ENCODE data around the gene DPH5.

Gene DPH5

DNA sequence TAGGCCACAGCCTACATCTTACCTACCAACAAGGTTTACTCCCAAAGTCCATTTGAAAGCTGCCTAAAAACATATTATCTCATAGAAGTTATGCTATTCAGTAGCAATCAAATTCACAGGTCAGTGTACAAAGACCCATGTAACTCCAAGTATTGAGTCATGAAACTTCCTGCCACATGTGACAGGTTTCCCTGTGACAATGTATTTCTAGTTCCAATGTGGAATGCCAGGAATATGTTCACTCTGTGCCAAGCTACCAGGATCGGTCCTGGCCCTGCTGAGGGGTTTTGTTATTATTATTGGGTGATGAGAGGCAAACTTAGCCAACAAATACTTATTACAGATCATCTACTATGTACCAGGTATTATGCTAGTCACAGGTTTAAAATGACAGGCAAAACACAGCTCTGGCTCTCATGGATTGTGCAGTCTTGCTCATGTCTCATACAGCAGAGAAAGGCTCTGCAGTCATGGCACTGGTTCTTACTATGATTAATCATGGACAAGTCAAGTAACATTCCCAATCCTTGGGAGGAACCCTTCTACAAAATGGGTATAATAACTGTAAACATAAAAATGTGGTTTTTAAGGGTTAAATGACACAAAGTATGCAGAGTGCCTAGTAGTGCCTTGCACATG lies 22.5 kb downstream of the DPH5 start:
- Histone ChIP-seq H3K4me1 (ENCODE audit: insufficient read depth, low read length) (peaks cover 4% of the 10 kb centered on the region; the same call in 1 of the 2 replicates), H3K9ac (ENCODE audit: low read depth, low read length) (no peak overlapping the region), H3K4me3 (ENCODE audit: low read depth in 1 of 2, low read length in 2 of 2) (no peak overlapping the region), H3K9me3 (ENCODE audit: insufficient read depth, low read length, severe bottlenecking) (no peaks in the 10 kb centered on the region), H3K4me2 (ENCODE audit: insufficient read depth, low read length) (no peak overlapping the region), H3K79me2 (ENCODE audit: insufficient read depth, low read length) (no peaks in the 10 kb centered on the region), H2AFZ (ENCODE audit: low read depth, low read length) (no peak overlapping the region), H4K20me1 (ENCODE audit: insufficient read depth, low read length) (no peaks in the 10 kb centered on the region), H3K36me3 (ENCODE audit: insufficient read depth, low read length) (peaks cover 29% of the 10 kb centered on the region), H3K27me3 (ENCODE audit: insufficient read depth, low read length, poor library complexity) (no peaks in the 10 kb centered on the region), H3K27ac (ENCODE audit: low read length) (no peak overlapping the region)
- DNase-seq (no peak), ATAC-seq (ENCODE audit: insufficient read depth, low read depth) (no peak)
- TF ChIP-seq EZH2 (IDR thresholded peaks at IDR 0.05; ENCODE audit: borderline replicate concordance, low read depth, low read length, severe bottlenecking) = no peak
- TF ChIP-seq, protein P1, sequence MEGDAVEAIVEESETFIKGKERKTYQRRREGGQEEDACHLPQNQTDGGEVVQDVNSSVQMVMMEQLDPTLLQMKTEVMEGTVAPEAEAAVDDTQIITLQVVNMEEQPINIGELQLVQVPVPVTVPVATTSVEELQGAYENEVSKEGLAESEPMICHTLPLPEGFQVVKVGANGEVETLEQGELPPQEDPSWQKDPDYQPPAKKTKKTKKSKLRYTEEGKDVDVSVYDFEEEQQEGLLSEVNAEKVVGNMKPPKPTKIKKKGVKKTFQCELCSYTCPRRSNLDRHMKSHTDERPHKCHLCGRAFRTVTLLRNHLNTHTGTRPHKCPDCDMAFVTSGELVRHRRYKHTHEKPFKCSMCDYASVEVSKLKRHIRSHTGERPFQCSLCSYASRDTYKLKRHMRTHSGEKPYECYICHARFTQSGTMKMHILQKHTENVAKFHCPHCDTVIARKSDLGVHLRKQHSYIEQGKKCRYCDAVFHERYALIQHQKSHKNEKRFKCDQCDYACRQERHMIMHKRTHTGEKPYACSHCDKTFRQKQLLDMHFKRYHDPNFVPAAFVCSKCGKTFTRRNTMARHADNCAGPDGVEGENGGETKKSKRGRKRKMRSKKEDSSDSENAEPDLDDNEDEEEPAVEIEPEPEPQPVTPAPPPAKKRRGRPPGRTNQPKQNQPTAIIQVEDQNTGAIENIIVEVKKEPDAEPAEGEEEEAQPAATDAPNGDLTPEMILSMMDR (IDR thresholded peaks at IDR 0.05; ENCODE audit: borderline replicate concordance, extremely low read depth, low read length, poor library complexity, severe bottlenecking) = no peak

DNA sequence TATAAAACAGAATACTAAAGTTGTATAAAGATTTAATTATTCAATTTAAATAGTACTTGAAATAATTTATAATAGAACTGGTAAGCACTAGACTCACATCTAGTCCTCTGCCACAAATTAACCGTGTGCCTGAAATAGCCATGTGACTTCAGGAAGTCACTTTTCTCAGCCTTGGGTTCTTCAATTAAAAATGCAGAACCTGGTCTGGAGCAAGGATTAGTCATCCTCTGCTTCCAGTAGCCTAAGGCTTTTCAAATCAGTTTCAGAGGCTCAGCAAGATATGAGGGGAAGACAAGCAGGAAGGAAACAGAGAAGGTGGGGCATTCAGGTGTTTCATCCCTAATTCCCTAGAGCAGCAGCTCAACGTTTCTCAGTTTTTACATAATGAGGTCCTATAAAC lies 23.0 kb downstream of the DPH5 start:
- ATAC-seq (ENCODE audit: insufficient read depth, low read depth) = no peak
- TF ChIP-seq, protein P1 (IDR thresholded peaks at IDR 0.05; ENCODE audit: borderline replicate concordance, extremely low read depth, low read length, poor library complexity, severe bottlenecking) = no peak
- no peak for TF ChIP-seq EZH2 (IDR thresholded peaks at IDR 0.05; ENCODE audit: borderline replicate concordance, low read depth, low read length, severe bottlenecking)
- H3K36me3 ChIP-seq (ENCODE audit: insufficient read depth, low read length) = peaks cover 34% of the 10 kb centered on the region
- H3K79me2 ChIP-seq (ENCODE audit: insufficient read depth, low read length) = no peaks in the 10 kb centered on the region
- no peak overlapping the region for H3K4me2 ChIP-seq (ENCODE audit: insufficient read depth, low read length)
- H3K27me3 ChIP-seq (ENCODE audit: insufficient read depth, low read length, poor library complexity) = no peaks in the 10 kb centered on the region
- no peaks in the 10 kb centered on the region for H3K9me3 ChIP-seq (ENCODE audit: insufficient read depth, low read length, severe bottlenecking)
- no peak overlapping the region for H3K4me3 ChIP-seq (ENCODE audit: low read depth in 1 of 2, low read length in 2 of 2)
- H3K4me1 ChIP-seq (ENCODE audit: insufficient read depth, low read length) = peaks cover 4% of the 10 kb centered on the region; the same call in 1 of the 2 replicates
- H3K9ac ChIP-seq (ENCODE audit: low read depth, low read length) = no peak overlapping the region
- DNase-seq = no peak
- H4K20me1 ChIP-seq (ENCODE audit: insufficient read depth, low read length) = no peaks in the 10 kb centered on the region
- H2AFZ ChIP-seq (ENCODE audit: low read depth, low read length) = no peak overlapping the region
- H3K27ac ChIP-seq (ENCODE audit: low read length) = no peak overlapping the region

DNA sequence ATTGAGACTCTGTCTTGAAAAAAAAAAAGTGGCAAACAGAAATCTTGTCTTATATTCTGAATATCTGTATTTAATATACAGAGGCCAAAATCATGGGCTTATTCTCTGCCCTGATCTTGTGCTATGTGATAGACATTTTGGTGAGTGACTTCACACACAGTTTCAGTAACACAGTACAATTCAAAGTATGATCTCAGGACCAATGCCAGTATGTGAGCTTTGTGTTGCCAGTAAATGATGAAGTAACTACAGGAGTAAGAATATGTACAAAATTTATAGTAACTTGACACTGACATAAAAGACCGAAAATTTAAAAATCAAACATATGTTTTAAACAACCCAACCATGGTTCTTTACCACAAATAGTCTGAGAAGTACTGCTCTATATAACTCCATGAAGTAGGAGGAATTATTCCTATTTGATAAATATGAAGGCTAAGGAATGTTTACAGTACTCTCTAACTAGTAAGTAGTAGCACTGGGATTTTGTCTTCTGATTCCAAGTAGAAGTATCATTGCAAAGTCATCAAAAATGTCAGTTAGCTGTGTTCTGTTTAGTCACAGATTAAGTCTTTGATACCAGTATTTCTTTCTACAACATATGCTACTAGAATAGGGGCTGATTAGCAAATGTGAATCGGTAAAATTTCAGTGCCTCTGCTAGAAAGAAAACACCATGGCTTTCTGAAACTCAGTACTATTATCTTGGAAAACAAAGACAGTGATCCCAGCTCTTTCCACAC lies 25.3 kb downstream of the DPH5 start:
- DNase-seq (no peak), ATAC-seq (ENCODE audit: insufficient read depth, low read depth) (no peak; the same call in 2 of the 3 replicates)
- Histone ChIP-seq H3K79me2 (ENCODE audit: insufficient read depth, low read length) (no peaks in the 10 kb centered on the region), H3K9me3 (ENCODE audit: insufficient read depth, low read length, severe bottlenecking) (no peaks in the 10 kb centered on the region), H3K27me3 (ENCODE audit: insufficient read depth, low read length, poor library complexity) (no peaks in the 10 kb centered on the region), H4K20me1 (ENCODE audit: insufficient read depth, low read length) (no peaks in the 10 kb centered on the region), H3K4me1 (ENCODE audit: insufficient read depth, low read length) (peaks cover 6% of the 10 kb centered on the region; the same call in 1 of the 2 replicates), H3K27ac (ENCODE audit: low read length) (no peak overlapping the region), H3K9ac (ENCODE audit: low read depth, low read length) (no peak overlapping the region), H3K4me3 (ENCODE audit: low read depth in 1 of 2, low read length in 2 of 2) (no peak overlapping the region), H3K36me3 (ENCODE audit: insufficient read depth, low read length) (peaks cover 39% of the 10 kb centered on the region), H3K4me2 (ENCODE audit: insufficient read depth, low read length) (no peak overlapping the region), H2AFZ (ENCODE audit: low read depth, low read length) (no peak overlapping the region)
- TF ChIP-seq EZH2 (IDR thresholded peaks at IDR 0.05; ENCODE audit: borderline replicate concordance, low read depth, low read length, severe bottlenecking) = no peak
- TF ChIP-seq, protein P1 (IDR thresholded peaks at IDR 0.05; ENCODE audit: borderline replicate concordance, extremely low read depth, low read length, poor library complexity, severe bottlenecking) = no peak
